NCI-H1092 (cell line): ENCODE data around the gene DHX38.

Experiments used
- DNase-seq: peaks from one replicate; lab custom pipeline; 2025; lab: John Stamatoyannopoulos, UW

The DHX38 gene

DNA sequence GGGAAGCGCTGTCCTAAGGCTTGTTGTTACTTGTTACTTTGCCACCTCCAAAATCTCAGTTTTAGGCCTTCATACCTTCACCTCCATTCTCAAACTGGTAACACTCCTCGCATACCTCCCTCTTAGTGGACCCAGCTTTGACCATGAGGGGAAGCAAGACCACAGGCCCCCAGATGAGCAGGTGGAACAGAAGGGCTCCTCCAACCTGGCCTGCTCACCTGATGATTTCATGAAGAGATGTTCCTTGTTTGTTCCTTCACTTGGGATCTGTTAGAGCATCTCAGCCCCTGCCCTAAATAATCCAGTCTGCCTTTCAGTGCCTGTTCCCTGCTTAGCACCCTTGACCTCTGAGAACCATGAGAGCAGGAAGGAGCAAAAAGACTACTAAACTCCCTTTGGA is 28.7 kb downstream of the DHX38 start:
- no peak for DNase-seq

DNA sequence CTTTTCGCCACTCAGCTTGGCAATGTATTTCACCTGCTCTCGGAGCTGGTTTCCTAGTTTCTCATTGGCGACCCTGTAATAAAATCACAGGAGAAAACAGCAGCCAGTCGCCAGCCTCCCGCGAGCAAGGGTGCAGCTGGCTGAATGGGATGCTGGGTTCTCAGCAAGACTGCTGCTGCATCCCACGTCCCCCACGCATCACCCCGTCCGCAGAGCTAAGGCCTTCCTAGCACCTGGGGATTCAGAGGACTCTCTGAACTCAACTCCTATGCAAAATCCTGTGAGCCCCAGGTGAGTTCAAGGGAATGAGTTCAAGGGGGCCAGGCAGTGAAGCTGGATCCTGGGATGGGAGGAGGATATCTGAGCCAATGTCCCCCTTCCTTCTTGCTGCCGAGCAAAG is 29.3 kb downstream of the DHX38 start:
- DNase-seq: no peak

DNA sequence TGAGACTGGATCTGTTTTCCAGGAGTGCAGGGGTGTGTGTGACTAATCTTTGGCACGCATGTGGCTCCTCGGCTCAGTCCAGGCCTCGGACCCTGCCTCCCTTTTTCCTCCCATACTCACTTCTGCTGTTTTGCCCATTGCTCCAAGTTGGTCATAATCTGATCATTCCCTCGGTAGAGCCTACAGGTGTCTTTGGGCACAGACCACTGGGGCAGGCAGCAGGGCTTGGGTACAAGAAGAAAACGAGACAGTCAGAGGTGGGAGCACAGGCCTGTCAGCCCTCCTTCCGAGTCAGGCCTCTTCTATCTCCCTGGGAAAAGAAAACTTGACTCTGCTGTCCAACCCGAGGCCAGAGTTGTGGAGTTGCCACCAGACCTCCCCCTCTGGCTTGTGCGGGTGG is 29.8 kb downstream of the DHX38 start:
- no peak for DNase-seq

DNA sequence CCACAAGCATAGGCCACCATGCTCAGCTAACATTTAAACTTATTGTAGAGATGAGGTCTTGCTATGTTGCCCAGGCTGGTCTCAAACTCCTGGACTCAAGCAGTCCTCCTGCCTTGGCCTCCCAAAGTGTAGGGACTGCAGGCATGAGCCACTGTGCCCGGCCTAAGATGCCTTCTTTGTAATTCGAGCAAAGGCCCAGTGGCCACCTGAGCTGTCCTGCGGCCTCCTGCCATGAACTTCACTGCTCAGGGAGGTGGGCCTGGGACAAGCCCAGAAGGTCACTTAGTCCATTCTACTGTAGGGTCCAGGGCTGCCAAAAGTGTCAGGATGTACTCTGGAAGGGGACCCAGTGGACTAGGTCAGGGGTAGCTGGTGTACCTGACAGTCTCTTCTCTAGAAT is 30.5 kb downstream of the DHX38 start:
- DNase-seq: no peak

DNA sequence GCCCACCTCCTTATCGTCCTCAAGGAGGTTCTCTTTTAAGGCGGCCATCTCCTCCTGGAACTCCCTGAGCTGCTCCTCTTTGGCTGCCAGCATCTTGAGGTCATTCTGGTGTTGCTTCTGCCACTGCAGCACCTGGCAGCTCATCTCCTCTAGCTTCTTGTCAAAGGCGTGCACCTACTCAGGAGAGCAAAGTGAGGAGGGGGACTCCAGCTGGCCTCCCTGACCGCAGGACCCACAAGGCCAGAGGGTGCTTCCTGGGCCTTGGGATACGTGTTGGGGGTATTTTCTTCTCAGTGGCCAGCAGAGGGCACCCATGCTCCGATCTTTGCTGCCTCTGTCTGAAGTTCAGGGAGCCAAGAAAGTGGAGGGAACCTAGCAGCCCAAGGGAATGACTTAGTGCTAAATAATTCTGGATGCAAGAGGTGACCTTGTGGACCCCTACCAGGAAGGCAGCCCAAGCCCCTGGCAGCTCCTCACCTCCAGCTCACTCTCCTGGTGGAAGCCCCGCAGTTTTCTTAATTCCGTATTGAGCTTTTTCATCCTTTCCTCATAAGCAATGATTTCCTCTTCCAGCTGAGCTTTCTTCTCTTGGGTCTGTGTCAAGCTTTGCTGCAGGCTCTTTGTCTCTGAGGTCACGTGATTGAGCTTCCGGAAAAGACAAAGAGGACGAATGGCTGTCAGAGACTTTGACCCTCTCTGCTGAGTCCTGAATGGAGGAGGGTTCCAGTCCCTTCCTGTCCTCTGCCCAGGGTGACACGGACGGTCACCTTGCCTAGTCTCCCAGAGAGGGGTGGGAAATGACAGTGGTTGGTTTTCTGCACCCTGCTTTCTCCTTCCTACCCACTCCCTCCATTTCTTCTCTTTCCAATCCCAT is 31.4 kb downstream of the DHX38 start:
- peak; percentile 51 for DNase-seq

DNA sequence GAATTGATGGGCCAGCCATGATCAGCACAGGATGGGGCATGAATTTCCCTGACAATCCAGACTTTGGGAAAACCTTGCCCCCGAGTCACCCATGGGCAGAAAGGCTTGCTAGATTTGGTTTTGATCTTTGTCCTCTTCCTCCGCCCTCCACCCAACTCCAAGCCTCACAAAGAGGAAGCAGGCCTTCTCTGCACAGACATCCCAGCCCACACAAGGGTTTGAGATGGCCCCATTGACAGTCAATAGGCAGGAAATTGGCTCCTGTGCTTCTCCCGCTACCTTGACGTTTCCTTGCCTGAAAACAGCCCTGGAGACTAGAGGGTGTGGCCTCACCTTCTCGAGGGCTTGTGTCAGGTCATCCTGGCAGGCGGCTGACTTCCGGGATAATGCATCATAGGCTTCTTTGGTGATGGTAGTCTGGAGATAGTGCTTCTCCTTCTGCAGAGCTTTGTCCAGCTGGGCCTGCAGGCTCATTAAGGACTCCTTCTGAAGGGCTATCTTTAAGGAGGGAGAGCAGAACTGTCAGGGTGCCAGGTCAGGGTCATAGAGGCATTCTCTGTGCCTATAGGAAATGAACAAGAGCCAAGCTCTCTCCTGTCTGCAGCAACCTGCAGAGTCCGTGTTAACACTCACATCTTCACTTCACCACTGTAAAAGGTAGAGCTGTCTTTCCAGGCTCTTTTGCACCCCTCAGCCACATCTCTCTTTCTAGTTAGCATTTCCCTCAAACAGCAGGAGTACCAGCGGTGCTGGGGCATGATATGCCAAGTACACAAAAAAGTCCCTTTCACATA is 32.2 kb downstream of the DHX38 start:
- DNase-seq: no peak

DNA sequence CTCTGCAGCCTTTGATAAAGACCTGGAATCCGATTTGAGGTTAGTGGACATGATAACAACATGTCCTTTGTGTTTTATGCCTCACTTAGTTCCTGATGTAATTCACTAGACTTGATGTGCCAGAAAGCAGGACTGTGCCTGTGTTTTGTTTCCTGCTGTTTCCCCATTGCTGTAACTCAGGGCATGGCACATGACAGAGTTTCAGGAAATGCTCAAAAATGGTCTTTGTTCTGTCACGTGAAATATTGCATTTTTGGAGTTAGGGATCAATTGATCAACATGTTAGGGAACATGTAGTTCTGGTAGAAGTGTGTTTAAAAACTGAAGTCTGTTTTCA is 32.8 kb downstream of the DHX38 start:
- DNase-seq: no peak

DNA sequence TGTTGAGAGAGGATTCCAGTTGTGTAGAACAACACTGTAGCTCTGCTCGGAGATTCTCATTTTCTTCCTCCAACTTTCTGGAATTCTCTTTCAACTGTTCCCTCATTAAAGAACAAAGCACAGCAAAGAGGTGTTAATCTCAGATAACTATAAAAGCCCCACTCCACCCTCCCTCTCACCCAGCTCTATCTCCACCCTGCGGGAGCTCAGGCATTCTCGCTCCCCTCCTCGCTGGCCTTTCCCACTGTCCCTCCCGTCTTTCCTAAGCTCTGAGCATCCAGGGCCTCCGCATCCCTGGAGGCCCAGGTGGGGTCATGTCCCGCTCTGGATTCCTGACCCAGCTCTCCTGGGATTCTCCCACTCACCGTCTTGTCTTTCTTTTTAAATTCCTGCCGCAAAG is 35.1 kb downstream of the DHX38 start:
- no peak for DNase-seq

DNA sequence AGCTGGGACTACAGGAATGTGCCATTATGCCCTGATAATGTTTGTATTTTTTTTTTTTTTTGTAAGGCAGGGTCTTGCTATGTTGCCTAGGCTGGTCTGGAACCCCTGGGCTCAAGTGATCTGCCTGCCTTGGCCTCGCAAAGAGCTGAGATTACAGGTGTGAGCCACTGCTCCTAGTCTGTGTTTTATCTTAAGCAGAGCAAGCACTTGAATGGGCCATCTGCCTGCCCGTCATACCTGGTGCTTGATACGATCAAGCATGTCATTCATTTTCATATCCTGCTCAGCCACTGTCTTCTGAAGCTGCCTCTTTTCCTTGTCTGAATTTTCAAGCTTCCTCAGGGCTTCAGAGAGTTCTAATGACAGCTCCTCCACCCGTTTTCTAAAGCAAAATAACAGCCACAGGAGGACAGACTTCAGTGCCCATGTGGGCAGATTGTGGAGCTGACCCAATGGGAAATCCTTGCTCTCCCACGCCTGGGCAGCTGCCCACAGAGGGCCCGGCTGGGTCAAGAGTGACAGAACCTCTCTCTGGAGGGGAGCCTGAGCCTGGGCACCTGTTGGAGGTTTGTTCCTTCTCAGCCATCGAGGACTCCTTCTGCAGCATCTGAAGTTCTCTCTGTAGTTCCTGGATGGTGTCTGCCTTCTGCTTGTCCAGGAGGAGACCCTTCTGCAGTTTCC is 36.5 kb downstream of the DHX38 start:
- DNase-seq: no peak

DNA sequence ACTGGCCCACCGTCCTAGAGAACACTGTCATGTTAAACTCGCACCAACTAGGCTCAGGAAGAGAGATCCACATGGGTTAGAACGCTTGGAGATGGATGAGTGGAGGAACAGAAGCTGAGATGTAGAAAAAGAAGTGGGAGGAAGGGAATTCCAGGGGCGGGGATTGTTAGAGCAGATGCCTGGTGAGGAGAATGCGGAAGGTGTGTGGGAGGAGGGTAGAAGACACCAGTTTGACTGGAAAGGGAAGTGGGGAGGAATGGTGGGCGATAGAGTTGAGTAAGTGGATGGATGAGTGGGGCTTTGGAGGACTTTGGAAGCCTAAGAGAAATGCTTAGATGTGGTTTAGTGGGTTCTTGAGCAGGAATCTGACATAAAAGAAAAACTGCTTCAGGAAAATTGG is 37.4 kb downstream of the DHX38 start:
- no peak for DNase-seq

DNA sequence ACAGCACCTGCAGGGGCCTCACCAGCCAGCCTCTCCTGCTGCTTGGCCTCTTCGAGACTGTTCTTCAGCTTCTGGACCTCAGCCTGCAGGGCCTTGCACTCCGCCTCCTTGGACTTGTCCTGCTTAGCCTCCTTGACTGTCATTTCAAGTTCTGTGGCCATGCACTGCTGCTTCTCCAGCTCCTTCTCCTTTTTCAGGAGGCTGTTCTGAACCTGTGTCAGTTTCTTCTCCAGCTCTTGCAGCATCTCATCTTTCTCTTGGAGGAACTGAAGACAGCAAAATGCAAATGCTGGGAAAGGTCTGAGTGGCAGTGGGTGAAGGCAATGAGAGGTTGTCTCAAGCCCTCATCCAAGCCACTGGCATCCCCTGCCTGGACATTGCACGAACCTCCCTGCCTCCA is 39.1 kb downstream of the DHX38 start:
- no peak for DNase-seq

DNA sequence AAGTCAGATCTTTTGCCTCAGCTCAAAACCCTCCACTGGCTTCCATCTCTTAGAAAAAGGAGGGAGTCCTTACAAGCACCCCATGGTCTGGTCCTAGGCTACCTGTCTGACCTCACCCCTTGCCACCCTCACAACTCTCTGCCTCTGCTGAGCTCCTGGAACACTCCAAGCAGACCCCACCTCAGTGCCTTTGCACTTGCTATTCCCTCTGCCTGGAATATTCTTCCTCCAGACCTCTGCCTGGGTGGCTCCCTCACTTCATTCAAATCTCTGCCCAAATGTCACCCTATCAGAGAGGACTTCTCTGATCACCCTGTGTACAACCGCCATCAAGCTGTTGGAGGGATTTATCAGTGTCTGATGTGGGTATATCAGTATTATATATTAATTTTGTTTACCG is 40.9 kb downstream of the DHX38 start:
- DNase-seq: no peak

DNA sequence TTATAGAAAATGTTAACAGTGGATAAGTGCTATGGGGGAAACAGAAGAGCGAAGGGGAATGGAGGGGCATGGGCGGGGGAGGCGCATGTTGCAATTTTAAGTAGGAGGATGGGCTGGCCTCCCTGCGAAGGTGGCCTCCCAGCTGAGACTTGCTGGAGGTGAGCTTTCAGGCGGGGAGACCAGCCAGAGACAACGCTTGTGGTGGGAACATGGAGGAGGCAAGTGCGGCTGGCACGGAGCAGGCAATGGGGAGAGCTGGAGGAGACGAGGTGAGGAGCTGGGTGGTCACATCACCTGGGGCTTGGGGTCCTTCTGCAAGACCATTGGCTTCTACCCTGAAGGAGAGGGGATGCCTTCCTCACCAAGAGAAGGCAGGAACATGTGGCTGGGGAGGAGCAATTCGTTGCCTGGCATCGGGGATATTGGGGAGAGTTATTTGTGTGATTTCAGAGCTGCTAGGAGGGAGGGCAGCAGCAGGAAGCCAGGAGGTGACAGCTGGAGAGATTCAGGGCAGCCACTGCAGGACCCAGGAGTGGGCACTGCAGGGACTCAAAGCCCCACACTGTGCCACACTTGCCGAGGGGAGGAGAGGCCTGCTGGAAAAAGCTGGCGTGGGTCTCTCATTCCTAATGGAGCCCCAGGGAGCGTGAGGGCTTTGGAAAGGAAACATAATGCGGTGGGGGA is 43.9 kb downstream of the DHX38 start:
- no peak for DNase-seq

DNA sequence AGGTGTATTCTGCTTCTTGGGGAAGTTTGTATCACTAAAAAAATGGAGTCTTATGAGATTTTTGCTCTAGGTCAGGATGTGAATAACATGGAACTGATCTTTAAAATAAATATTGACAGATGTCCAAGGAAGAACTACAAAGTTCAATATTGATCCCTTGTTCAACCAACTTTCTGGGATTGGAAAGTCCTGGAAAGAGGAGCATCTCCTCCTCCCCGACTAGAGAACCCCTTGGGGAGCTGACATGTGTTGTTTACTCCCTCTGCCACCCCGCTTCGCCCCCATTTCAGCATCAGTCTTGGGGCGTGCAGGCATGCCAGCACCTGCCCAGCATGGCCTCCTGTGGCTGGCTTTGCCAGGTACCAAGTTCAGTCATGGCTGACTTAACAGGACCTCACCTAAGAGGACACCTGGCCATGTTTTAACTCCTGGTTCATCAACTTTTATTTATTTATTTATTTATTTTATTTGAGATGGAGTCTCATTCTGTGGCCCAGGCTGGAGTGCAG is 44.5 kb downstream of the DHX38 start:
- no peak for DNase-seq

DNA sequence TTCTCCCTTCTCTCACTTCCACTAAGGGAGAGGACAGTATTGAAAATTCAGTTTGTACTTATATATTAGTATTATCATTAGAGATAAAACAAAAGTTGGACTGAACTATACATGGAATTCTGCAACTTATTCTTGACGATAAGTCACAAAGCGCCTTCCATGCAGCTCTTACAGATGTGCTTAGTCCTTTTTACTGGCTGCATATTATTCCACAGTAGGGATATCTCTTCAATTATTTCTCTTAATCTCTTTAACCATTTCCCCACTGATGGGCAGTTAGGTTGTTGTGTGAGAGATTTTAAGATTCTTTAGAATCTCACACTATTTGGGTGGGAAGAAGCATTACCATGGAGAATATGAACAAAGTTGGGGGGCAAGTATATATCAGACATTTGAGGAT is 46.3 kb downstream of the DHX38 start:
- no peak for DNase-seq

DNA sequence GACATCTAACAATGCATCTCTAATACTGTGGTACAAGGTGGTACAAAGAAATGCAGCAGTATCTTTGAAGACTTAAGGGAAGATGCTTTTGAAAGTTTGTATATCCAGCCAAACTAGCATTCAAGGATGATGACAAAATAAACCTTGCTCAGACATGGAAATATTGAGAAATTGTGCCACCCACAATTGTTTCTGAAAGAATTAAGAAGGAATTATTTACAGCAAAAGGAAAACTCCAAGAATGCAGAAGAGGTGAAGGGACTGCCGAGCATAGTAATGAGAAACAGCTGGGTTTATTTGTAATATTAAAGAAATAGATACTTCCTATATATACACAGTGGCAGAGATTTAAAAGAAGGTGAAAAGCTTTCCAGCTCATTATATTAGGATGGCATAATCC is 48.8 kb downstream of the DHX38 start:
- DNase-seq: no peak

DNA sequence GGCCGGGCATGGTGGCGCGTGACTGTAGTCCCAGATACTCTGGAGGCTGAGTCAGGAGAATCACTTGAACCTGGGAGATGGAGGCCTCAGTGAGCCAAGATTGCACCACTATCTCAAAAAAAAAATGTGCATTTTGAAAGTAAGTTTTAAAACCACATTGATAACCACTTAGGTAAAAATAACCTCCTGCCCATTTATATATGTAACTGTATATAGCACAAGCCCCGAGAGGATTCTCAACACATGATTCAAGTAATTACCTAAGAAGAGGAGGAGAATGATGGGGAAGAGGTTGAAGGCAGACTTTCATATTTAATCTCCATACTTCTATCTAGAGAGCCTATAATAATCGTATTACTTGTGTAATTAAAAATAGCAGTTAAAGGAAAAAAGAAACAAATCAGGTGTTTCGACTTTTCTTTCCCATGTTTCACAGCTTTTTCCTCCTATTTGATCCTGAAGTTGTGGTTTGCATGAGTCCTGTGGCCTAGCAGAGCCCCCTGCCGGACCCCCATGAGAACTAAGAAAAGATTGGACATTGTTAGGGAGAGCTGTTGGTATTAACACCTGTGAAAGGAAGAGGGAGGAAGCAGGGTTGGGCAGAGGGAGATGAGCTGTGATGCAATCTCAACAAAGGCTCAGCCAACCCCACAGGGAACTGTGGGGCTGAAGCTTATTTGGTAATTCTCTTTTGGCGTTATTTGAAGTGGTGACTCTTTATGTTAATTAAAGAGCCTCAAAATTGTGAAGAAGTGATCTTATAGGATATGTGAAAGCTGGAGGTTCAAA is 56.2 kb downstream of the DHX38 start:
- no peak for DNase-seq

DNA sequence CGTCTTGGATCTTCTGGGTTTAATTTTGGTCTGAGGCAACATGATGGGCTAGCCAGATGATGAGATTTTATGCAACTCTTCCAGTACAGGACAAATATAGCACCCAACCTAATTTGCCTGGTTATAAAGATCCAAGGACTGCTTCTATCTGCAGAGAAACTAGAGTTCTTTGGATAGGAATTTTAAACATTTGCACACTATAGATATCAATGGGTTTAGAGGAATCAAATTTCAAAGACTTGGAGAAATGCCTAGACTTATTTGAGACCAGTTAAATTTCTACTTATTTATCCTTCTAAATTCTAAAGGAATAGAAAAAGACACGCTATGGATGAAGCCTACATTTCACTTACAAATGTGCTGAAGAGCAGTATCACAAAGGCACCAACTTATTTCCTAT is 65.7 kb downstream of the DHX38 start:
- no peak for DNase-seq

DNA sequence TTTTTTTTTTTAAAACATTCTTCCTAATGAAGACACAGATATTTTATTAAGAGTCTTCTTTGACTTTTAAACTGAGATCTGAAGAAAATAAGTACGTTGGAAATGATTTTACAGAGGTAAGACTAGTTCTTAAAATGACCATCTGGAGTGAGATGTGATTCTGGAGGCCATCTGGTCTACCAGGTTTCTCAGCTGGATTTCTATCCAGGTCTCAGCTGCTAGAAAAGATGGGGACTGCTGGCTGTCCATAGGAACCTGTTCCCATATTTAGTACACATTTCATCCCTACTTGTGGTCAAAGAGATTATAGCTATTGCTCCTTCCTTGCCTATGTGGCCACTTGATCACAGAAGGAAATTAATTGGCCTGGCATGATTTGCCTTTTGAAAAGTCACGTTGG is 66.2 kb downstream of the DHX38 start:
- no peak for DNase-seq

DNA sequence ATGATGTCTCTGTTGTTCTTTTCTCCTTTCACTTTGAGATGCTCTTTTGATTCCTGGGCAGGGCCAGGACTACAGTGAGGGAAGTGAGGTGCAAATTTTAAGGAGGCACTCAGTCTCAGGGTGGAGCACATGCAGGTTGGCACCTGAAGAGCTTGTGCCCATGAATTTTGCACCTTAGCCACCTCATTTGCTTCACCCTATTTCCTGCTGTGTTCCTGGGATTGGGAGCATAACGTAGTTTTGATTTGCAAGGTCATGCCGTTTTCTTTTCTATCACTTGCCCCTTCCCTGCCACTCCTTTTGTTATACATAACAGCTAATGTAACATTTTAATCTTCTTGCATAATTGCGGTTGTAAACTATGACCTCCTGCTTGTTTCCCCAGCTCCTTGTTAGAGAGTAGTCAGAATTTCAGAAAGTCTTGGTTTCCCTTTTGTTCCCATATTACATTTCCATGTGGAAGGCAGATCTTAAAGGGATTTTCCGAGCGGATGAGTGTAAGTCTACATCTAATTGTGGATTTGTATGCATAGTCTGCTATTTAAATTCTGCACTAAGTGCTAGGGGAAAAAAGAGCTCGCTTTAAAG is 68.6 kb downstream of the DHX38 start:
- DNase-seq: no peak
